ENCODE measurements around the gene SGMS1. TPM values are rescaled to one million over a fixed set of nuclear protein-coding genes. Genes with fewer than 3 reads are reported as not detected.

Gene SGMS1
- total RNA-seq, 1 experiment from 2014 or later = 34.5 TPM

DNA sequence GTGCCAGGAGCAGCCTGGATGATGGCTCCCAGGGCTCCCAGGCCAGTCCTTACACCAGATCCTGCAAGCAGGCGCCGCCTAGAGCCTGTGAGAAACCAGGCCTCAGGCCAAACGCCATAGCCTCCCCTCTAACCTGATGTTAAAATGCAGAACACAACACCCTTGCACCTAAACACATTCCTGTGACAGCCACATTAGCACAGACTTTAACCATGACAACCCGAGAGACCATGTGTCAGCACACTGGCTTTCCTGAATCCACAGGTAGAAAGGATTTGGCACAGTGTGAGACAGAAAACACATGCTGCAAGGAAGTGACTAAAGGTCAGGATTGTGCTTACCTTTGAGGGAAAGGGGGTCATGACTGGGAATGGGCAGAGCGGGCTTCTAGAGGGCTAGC, 59.9 kb downstream of the SGMS1 start:
- Mint-ChIP-seq H3K4me1 (ENCODE audit: low read depth, unreplicated experiment) (peaks cover 13% of the 10 kb centered on the region), H3K4me3 (ENCODE audit: low read depth, unreplicated experiment) (no peak overlapping the region), H3K27ac (ENCODE audit: unreplicated experiment) (no peak overlapping the region), H3K27me3 (ENCODE audit: unreplicated experiment) (no peaks in the 10 kb centered on the region), H3K36me3 (ENCODE audit: insufficient read depth, unreplicated experiment) (no peaks in the 10 kb centered on the region), H3K9me3 (ENCODE audit: low read depth, unreplicated experiment) (no peaks in the 10 kb centered on the region)
- CTCF ChIA-PET = no interaction called here
- BruUV-seq (replicated peaks) = no TSS peak
- intact Hi-C loops (cut with micrococcal nuclease; ENCODE audit: unreplicated experiment) = no loop called here
- DNase-seq = no peak
- TF ChIP-seq, protein P1, sequence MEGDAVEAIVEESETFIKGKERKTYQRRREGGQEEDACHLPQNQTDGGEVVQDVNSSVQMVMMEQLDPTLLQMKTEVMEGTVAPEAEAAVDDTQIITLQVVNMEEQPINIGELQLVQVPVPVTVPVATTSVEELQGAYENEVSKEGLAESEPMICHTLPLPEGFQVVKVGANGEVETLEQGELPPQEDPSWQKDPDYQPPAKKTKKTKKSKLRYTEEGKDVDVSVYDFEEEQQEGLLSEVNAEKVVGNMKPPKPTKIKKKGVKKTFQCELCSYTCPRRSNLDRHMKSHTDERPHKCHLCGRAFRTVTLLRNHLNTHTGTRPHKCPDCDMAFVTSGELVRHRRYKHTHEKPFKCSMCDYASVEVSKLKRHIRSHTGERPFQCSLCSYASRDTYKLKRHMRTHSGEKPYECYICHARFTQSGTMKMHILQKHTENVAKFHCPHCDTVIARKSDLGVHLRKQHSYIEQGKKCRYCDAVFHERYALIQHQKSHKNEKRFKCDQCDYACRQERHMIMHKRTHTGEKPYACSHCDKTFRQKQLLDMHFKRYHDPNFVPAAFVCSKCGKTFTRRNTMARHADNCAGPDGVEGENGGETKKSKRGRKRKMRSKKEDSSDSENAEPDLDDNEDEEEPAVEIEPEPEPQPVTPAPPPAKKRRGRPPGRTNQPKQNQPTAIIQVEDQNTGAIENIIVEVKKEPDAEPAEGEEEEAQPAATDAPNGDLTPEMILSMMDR (IDR thresholded peaks at IDR 0.05; ENCODE audit: unreplicated experiment) = no peak

GRCh38 chr10:50561816-50562215, 61.9 kb downstream of the SGMS1 start:
- Mint-ChIP-seq H3K36me3 (ENCODE audit: insufficient read depth, unreplicated experiment) (no peaks in the 10 kb centered on the region), H3K27ac (ENCODE audit: unreplicated experiment) (no peak overlapping the region), H3K4me1 (ENCODE audit: low read depth, unreplicated experiment) (peaks cover 13% of the 10 kb centered on the region), H3K27me3 (ENCODE audit: unreplicated experiment) (no peaks in the 10 kb centered on the region), H3K4me3 (ENCODE audit: low read depth, unreplicated experiment) (no peak overlapping the region), H3K9me3 (ENCODE audit: low read depth, unreplicated experiment) (no peaks in the 10 kb centered on the region)
- BruUV-seq (replicated peaks) = no TSS peak
- CTCF ChIA-PET = no interaction called here
- intact Hi-C loops (cut with micrococcal nuclease; ENCODE audit: unreplicated experiment) = loop anchor here (2.0 kb wide), 1 partner anchor 61 kb away; the partner anchor contains the start of gene SGMS1
- TF ChIP-seq, protein P1 (IDR thresholded peaks at IDR 0.05; ENCODE audit: unreplicated experiment) = peak; percentile 50
- no peak for DNase-seq

GRCh38 chr10:50561266-50561665, 62.5 kb downstream of the SGMS1 start:
- Mint-ChIP-seq H3K27me3 (ENCODE audit: unreplicated experiment) (no peaks in the 10 kb centered on the region), H3K9me3 (ENCODE audit: low read depth, unreplicated experiment) (no peaks in the 10 kb centered on the region), H3K27ac (ENCODE audit: unreplicated experiment) (no peak overlapping the region), H3K36me3 (ENCODE audit: insufficient read depth, unreplicated experiment) (no peaks in the 10 kb centered on the region), H3K4me3 (ENCODE audit: low read depth, unreplicated experiment) (no peak overlapping the region), H3K4me1 (ENCODE audit: low read depth, unreplicated experiment) (peaks cover 13% of the 10 kb centered on the region)
- intact Hi-C loops (cut with micrococcal nuclease; ENCODE audit: unreplicated experiment) = loop anchor here (2.0 kb wide), 1 partner anchor 62 kb away; the partner anchor contains the start of gene SGMS1
- no peak for DNase-seq
- CTCF ChIA-PET = no interaction called here
- BruUV-seq (replicated peaks) = no TSS peak
- TF ChIP-seq, protein P1 (IDR thresholded peaks at IDR 0.05; ENCODE audit: unreplicated experiment) = no peak

DNA sequence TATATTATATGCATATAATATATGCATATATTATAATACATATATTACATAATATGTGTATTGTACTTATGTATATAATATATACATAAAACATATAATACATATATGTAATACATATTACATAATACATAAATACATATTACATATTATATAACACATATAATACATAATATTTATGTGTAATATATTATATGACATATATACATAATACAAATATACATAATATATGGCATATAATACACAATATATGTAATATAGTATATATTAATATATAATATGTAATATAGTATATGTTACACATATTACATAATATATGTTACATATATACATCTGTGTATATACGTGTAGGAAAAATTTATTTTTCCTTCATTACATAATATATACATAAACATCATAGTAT, 63.4 kb downstream of the SGMS1 start:
- intact Hi-C loops (cut with micrococcal nuclease; ENCODE audit: unreplicated experiment) = loop anchor here (2.0 kb wide), 1 partner anchor 62 kb away; the partner anchor contains the start of gene SGMS1
- TF ChIP-seq, protein P1 (IDR thresholded peaks at IDR 0.05; ENCODE audit: unreplicated experiment) = no peak
- DNase-seq = no peak
- H3K4me1 Mint-ChIP-seq (ENCODE audit: low read depth, unreplicated experiment) = peaks cover 13% of the 10 kb centered on the region
- BruUV-seq (replicated peaks) = no TSS peak
- H3K36me3 Mint-ChIP-seq (ENCODE audit: insufficient read depth, unreplicated experiment) = no peaks in the 10 kb centered on the region
- no peak overlapping the region for H3K4me3 Mint-ChIP-seq (ENCODE audit: low read depth, unreplicated experiment)
- H3K27ac Mint-ChIP-seq (ENCODE audit: unreplicated experiment) = no peak overlapping the region
- H3K27me3 Mint-ChIP-seq (ENCODE audit: unreplicated experiment) = no peaks in the 10 kb centered on the region
- no peaks in the 10 kb centered on the region for H3K9me3 Mint-ChIP-seq (ENCODE audit: low read depth, unreplicated experiment)
- CTCF ChIA-PET = no interaction called here
